Measurements from ENCODE around the gene PIM3.

DNA sequence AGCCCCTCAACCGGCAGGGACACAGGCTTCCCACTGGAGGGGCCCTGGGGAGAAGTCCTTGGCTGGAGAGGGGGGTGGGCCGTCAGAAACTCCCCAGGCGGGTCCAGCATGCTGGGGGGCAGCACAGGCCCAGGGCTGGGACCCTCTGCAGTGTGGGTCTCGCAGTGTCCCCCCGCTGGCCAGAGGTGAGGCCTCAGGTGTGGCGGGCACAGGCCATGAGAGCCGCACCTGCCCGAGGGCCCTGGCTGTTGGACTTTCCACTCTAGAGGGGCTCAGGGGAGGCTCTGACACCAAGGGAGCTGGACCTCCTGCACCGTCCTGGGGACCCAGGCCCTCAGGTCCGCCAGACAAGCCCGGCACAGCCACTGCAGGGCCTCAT, 10.7 kb upstream of the PIM3 start:
- TF ChIP-seq, protein P1, sequence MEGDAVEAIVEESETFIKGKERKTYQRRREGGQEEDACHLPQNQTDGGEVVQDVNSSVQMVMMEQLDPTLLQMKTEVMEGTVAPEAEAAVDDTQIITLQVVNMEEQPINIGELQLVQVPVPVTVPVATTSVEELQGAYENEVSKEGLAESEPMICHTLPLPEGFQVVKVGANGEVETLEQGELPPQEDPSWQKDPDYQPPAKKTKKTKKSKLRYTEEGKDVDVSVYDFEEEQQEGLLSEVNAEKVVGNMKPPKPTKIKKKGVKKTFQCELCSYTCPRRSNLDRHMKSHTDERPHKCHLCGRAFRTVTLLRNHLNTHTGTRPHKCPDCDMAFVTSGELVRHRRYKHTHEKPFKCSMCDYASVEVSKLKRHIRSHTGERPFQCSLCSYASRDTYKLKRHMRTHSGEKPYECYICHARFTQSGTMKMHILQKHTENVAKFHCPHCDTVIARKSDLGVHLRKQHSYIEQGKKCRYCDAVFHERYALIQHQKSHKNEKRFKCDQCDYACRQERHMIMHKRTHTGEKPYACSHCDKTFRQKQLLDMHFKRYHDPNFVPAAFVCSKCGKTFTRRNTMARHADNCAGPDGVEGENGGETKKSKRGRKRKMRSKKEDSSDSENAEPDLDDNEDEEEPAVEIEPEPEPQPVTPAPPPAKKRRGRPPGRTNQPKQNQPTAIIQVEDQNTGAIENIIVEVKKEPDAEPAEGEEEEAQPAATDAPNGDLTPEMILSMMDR (IDR thresholded peaks at IDR 0.05), result no peak
- TF ChIP-seq POLR2A (IDR thresholded peaks at IDR 0.05), result no peak

All from uterus (tissue), 2 donors.